ENCODE results near the gene SLC12A3.

SLC12A3 gene

GRCh38 chr16:56889206-56889605 lies 24.2 kb downstream of the SLC12A3 start:
- no peak overlapping the region for H3K4me3 Mint-ChIP-seq
- H3K4me1 Mint-ChIP-seq: no peaks in the 10 kb centered on the region
- H3K27me3 Mint-ChIP-seq: no peaks in the 10 kb centered on the region
- H3K36me3 Mint-ChIP-seq: no peaks in the 10 kb centered on the region
- no peak overlapping the region for H3K27ac Mint-ChIP-seq
- no peaks in the 10 kb centered on the region for H3K9me3 Mint-ChIP-seq

GRCh38 chr16:56891685-56892084 lies 26.7 kb downstream of the SLC12A3 start:
- Mint-ChIP-seq H3K36me3 (no peaks in the 10 kb centered on the region), H3K9me3 (no peaks in the 10 kb centered on the region), H3K27ac (peak overlapping the region; percentile 35), H3K4me1 (no peaks in the 10 kb centered on the region), H3K4me3 (no peak overlapping the region), H3K27me3 (no peaks in the 10 kb centered on the region)

- Mint-ChIP-seq H3K36me3 (no peaks in the 10 kb centered on the region), H3K4me3 (no peak overlapping the region), H3K4me1 (no peaks in the 10 kb centered on the region)
Observed at GRCh38 chr16:56892705-56893104, 27.7 kb downstream of the SLC12A3 start.

GRCh38 chr16:56894331-56894917 lies 29.4 kb downstream of the SLC12A3 start:
- Mint-ChIP-seq H3K4me1 (peaks cover 10% of the 10 kb centered on the region), H3K4me3 (no peak overlapping the region), H3K27me3 (no peaks in the 10 kb centered on the region), H3K27ac (no peak overlapping the region), H3K9me3 (no peaks in the 10 kb centered on the region), H3K36me3 (no peaks in the 10 kb centered on the region)

More at GRCh38 chr16:56892705-56893104, 27.7 kb downstream of the SLC12A3 start:
- H3K27me3 Mint-ChIP-seq: no peaks in the 10 kb centered on the region
- H3K27ac Mint-ChIP-seq: no peak overlapping the region
- H3K9me3 Mint-ChIP-seq: no peaks in the 10 kb centered on the region

GRCh38 chr16:56895813-56896212 lies 30.8 kb downstream of the SLC12A3 start:
- Mint-ChIP-seq H3K4me3 (no peak overlapping the region), H3K27ac (no peak overlapping the region), H3K4me1 (peaks cover 19% of the 10 kb centered on the region), H3K36me3 (no peaks in the 10 kb centered on the region), H3K9me3 (no peaks in the 10 kb centered on the region), H3K27me3 (no peaks in the 10 kb centered on the region)

- Mint-ChIP-seq H3K36me3 (no peaks in the 10 kb centered on the region), H3K9me3 (no peaks in the 10 kb centered on the region), H3K27ac (no peak overlapping the region), H3K4me3 (no peak overlapping the region), H3K4me1 (peaks cover 22% of the 10 kb centered on the region), H3K27me3 (no peaks in the 10 kb centered on the region)
Observed at GRCh38 chr16:56896244-56896643, 31.2 kb downstream of the SLC12A3 start.

GRCh38 chr16:56897026-56897799 lies 32.2 kb downstream of the SLC12A3 start:
- Mint-ChIP-seq H3K4me1 (peaks cover 22% of the 10 kb centered on the region), H3K27ac (no peak overlapping the region), H3K4me3 (no peak overlapping the region), H3K36me3 (no peaks in the 10 kb centered on the region), H3K27me3 (no peaks in the 10 kb centered on the region), H3K9me3 (no peaks in the 10 kb centered on the region)

- no peaks in the 10 kb centered on the region for H3K9me3 Mint-ChIP-seq
- H3K27ac Mint-ChIP-seq: peak overlapping the region; percentile 56
- H3K4me1 Mint-ChIP-seq: peaks cover 22% of the 10 kb centered on the region
- no peak overlapping the region for H3K4me3 Mint-ChIP-seq
- no peaks in the 10 kb centered on the region for H3K36me3 Mint-ChIP-seq
- no peaks in the 10 kb centered on the region for H3K27me3 Mint-ChIP-seq
Observed at GRCh38 chr16:56898847-56899246, 33.8 kb downstream of the SLC12A3 start.

GRCh38 chr16:56903866-56904265 lies 38.9 kb downstream of the SLC12A3 start:
- no peak overlapping the region for H3K4me3 Mint-ChIP-seq
- no peaks in the 10 kb centered on the region for H3K36me3 Mint-ChIP-seq
- peaks cover 17% of the 10 kb centered on the region for H3K4me1 Mint-ChIP-seq

GRCh38 chr16:56907401-56907800 lies 42.4 kb downstream of the SLC12A3 start:
- Mint-ChIP-seq H3K9me3 (no peaks in the 10 kb centered on the region), H3K36me3 (no peaks in the 10 kb centered on the region), H3K4me3 (no peak overlapping the region), H3K27me3 (no peaks in the 10 kb centered on the region), H3K4me1 (peaks cover 18% of the 10 kb centered on the region), H3K27ac (no peak overlapping the region)

More at GRCh38 chr16:56903866-56904265, 38.9 kb downstream of the SLC12A3 start:
- H3K27me3 Mint-ChIP-seq: no peaks in the 10 kb centered on the region
- no peaks in the 10 kb centered on the region for H3K9me3 Mint-ChIP-seq
- H3K27ac Mint-ChIP-seq: no peak overlapping the region

GRCh38 chr16:56909527-56909979 lies 44.5 kb downstream of the SLC12A3 start:
- no peak overlapping the region for H3K4me3 Mint-ChIP-seq
- no peak overlapping the region for H3K27ac Mint-ChIP-seq
- no peaks in the 10 kb centered on the region for H3K27me3 Mint-ChIP-seq
- H3K4me1 Mint-ChIP-seq: peaks cover 22% of the 10 kb centered on the region
- no peaks in the 10 kb centered on the region for H3K9me3 Mint-ChIP-seq
- H3K36me3 Mint-ChIP-seq: no peaks in the 10 kb centered on the region

GRCh38 chr16:56910112-56910511 lies 45.1 kb downstream of the SLC12A3 start:
- peaks cover 22% of the 10 kb centered on the region for H3K4me1 Mint-ChIP-seq
- H3K36me3 Mint-ChIP-seq: no peaks in the 10 kb centered on the region
- no peak overlapping the region for H3K4me3 Mint-ChIP-seq
- no peaks in the 10 kb centered on the region for H3K27me3 Mint-ChIP-seq
- H3K27ac Mint-ChIP-seq: no peak overlapping the region
- no peaks in the 10 kb centered on the region for H3K9me3 Mint-ChIP-seq

- Mint-ChIP-seq H3K9me3 (no peaks in the 10 kb centered on the region), H3K27ac (peak overlapping the region; percentile 23), H3K36me3 (no peaks in the 10 kb centered on the region), H3K4me3 (peak overlapping the region; percentile 26), H3K4me1 (peaks cover 22% of the 10 kb centered on the region), H3K27me3 (no peaks in the 10 kb centered on the region)
Observed at GRCh38 chr16:56910654-56911539, 45.9 kb downstream of the SLC12A3 start.

GRCh38 chr16:56911771-56912571 lies 47.0 kb downstream of the SLC12A3 start:
- no peak overlapping the region for H3K27ac Mint-ChIP-seq
- no peaks in the 10 kb centered on the region for H3K36me3 Mint-ChIP-seq
- H3K4me3 Mint-ChIP-seq: no peak overlapping the region
- no peaks in the 10 kb centered on the region for H3K9me3 Mint-ChIP-seq
- H3K4me1 Mint-ChIP-seq: peaks cover 29% of the 10 kb centered on the region
- H3K27me3 Mint-ChIP-seq: no peaks in the 10 kb centered on the region

Measured in activated naive CD4-positive, alpha-beta T cell treated with anti-CD3 and anti-CD28 coated beads, Interleukin-2, amount 50 U/mL, for 24 hours (primary cell).